GM18519 (cell line): Measurements from ENCODE around the gene CNTNAP2.
"Not testable (repeated sequence)": the region's sequence is repeated elsewhere in the genome, so short reads cannot be mapped to it uniquely, and the experiment has no call there.

Source experiments
- ATAC-seq: cut with Tn5 transposase; IDR thresholded peaks from one replicate; pipeline ENCODE4 v1.9.1; 2021; ENCODE audit warnings: mild to moderate bottlenecking, moderate library complexity; ENCODE audit not compliant: unreplicated experiment, low FRiP score

The CNTNAP2 gene

DNA sequence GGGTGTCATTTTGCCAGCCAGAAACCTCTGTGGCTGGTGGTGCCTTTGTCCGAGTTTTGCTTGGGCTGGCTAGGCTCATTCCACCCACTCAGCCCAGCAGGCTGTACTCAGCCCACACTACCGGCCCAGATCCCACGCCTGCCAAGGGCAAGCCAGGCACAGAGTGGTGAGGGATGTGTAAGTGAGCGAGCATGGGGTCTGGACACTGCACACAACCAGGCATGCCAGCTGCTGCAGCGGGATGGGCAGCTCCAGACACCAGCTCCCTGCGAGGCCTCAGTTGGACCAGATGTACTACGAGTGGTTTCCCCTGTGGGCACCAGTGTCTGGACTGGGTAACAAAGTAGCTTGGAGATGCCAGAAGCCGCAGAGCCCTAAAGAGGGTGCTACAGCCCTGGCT, 2339.8 kb downstream of the CNTNAP2 start:
- ATAC-seq = no peak

DNA sequence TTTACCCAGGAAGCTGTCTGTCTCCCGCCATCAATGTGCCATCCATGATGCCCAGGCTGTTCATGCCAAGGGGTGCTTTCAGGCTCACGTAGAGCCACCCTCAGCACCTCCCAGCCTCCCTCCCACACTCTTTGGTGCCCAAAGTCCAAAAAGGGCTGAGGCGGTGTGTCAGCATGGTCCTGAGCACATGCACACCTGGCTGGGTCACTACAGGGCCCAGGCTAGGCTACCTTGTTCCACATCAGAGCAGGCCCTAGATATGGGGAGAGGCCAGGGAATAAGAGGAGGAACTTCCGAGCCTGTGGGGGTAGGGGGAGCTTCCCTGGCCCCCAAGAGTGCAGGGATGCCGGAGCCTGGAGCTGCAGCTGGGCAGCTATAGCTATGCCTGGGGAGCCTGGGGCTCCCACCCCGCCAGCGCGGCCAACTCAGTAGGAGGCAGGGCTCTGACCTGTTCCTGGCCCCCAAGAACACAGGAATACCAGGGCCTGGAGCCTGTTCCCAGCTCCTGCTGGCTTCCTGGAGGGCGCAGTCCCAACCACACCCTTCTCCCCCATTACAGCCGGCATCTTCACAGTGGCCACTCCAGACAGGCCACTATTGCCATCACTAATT, 2340.8 kb downstream of the CNTNAP2 start:
- ATAC-seq = no peak

DNA sequence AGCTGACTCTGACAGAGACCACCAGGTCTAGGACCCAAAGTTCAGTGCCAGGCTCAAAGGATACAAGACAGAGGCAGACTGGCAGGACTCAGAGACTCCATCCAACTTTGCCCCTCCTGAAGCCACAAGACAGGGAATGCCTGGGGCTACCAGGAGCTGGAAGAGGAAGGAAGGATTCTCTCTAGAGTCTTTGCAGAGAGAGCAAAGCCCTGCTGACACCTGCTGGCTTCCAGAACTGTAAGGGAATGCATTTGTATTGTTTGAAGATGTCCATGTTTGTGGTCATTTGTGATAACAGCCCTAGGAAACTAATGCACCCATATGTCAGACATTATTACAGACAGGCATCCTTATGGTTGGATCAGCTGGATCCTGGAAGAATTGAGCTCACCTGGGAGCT, 2341.7 kb downstream of the CNTNAP2 start:
- no peak for ATAC-seq

DNA sequence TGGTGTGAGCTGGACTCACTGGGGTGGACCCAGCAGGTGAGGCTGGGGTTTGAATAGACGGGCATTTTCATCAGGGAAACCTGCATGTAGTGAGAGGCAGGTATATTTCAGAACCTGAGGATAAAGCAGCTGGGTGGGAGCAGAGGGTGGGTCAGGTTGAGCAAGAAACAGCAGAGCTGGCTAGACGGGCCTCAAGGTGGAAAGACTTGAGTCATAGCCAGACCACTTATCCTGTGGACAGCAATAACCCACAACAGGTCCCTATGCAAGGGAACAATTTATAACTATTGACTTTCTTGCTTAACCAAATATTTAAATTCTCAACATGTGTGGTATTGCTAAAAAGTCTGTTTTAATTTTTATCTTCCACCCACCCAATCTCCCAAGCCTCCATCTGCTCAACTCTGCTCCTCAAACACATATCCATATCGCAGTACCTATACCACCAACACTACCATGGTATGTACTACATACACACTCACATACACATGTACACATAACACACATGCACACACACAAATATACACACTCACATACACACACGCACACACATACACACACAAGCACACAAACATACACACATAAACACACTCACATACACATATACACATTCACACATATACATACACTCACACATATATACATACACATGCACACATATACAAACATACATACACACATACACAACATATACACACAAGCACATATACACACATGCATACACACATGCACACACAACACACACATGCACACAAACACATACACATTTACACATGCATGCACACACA, 2345.0 kb downstream of the CNTNAP2 start:
- no peak for ATAC-seq

DNA sequence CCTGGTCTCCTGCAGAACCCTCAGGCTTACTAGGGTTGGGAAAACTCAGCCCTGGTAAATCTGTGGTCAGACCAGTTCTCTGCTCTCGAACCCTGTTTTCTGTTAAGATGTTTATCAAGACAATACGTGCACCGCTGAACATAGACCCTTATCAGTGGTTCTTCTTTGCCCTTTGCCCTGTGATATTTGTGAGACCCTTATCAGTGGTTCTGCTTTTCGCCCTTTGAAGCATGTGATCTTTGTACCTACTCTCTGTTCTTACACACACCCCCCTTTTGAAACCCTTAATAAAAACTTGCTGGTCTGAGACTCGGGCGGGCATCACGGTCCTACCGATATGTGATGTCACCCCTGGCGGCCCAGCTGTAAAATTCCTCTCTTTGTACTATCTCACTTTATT, 2346.2 kb downstream of the CNTNAP2 start:
- ATAC-seq = not testable (repeated sequence)

DNA sequence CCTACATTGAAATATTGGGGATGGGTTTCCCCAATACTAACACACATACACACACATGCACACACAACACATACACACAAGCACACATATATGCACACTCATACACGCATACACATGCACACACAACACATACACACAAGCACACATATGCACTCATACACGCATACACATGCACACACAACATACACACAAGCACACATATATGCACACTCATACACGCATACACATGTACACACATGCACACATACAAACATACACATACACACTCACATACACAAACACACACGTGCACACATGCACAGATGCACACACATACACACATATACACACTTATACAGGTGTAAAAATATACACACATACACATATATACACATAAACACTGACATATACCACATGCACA, 2346.6 kb downstream of the CNTNAP2 start:
- ATAC-seq = no peak

DNA sequence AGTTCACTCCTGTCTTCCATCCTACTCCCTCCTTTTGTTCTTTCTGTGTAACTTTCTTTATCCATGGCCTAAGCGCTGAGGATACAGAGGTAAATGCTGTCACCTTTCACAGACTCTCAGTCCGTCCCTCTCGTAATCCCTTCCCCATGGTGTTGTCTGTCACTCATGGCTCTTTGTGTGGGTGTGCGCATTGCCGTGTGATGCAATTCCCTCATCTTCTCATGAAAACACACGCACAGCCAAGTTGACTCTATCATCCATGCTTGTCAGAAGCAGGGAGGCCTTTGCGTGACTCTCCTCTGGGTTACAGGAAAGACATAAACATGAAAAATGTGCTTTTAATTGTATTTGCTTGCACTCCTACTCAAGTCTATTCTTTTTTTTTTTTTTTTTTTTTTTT, 2348.3 kb downstream of the CNTNAP2 start:
- ATAC-seq = no peak

DNA sequence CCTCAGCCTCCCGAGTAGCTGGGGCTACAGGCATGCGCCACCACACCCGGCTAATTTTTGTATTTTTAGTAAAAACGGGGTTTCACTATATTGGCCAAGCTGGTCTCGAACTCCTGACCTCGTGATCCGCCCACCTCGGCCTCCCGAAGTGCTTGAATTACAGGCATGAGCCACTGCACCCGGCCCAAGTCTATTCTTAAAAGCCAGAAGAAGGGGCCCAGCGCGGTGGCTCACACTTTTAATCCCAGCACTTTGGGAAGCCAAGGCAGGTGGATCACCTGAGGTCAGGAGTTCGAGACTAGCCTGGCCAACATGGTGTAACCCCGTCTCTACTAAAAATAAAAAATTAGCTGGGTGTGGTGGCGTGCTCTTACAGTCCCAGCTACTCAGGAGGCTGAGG, 2348.8 kb downstream of the CNTNAP2 start:
- ATAC-seq = not testable (repeated sequence)

DNA sequence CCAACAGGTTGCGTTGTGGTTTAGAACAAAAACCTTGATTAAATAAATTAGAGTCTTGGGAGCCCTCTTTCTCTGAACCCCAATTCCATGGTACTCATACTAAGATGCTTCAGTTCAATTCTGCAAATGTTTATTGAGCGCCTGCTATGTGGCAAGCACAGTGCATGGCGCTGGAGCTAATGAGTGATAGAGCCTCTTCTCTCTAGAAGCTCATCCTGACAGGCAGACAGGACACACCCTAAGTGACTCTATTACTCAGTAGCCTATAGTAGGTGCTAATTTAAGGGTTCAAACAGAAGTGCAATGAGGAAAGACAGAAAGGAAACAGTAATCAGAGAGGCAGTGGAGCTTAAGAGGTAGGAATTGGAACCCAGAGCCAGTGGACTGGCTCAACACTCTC, 2349.5 kb downstream of the CNTNAP2 start:
- no peak for ATAC-seq

DNA sequence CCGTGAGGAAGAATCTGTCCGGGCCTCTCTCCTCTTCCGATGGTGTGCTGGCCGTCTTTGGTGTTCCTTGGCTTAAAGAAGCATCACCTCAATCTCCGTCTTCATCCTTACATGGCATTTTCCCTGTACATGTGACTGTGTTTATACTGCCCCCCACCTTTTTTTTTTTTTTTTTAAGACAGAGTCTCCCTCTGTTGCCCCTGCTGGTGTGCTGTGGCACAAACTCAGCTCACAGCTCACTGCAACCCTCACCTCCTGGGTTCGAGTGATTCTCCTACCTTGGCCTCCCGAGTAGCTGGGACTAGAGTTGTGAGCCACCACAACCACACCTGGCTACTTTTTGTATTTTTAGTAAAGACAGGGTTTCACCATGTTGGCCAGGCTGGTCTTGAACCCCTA, 2352.1 kb downstream of the CNTNAP2 start:
- no peak for ATAC-seq
